NCI-H774 (cell line): Measurements from ENCODE around the gene SH2D4B.

ENCODE experiments used
- DNase-seq: peaks from one replicate; lab custom pipeline; 2025; lab: John Stamatoyannopoulos, UW

SH2D4B gene

DNA sequence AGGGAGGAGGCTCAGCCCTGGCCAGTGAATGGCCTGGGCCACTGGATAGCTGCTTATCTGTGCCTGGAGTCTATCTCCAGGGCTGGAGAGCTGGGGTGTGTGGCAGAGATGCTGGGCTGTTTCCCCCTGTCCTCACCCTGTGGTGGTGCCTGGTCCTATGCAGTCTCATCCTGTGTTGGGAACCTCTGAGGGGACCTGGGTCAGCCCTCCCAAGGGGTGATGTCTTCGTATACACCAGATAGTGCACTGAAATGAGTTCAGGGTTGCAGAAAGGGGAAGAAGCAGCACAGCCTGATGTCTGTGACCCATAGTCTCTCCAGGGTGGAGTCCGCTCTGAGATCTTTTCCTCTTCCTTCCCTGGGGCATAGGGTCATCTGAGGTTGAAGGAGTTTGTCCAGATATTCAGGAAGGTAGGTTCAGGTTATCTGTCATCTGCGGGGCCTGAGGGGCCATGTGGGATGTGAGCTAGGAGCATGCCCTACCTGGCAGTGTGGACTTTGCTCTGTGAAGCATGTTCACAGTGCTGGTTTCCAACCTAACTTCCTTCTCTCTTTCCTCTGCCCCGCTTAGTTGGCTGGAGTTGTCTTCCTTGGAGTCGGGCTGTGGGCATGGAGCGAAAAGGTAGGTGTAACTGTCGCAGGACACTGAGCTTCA is 33.4 kb upstream of the SH2D4B start:
- DNase-seq, result no peak

DNA sequence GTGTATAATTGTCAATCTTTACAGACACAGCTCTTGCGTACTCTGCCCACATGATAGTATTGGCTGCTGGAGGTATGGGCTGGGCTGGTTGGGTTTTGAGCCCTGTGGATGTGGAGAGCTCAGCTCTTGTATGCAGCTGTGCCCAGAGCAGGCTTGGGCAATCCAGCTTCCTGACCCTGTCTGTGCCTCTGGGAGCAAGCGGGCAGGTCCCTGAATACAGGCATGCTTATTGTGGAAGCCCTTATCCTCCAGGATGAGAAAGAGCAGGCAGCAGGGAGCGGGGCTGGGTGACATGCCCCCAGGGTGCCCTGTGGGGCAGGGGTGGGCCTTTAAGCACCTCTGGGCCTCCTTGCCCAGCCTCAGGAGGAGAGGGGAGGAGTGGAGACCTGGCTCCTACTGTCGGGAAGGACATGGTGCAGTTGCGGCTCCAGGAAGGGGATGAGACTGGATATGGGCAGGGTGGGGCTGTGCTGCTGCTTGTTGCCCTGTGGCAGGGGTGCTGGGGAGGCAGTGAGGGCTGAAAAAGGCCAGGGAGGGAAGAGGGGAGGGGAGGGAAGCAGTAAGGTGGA is 32.7 kb upstream of the SH2D4B start:
- no peak for DNase-seq

DNA sequence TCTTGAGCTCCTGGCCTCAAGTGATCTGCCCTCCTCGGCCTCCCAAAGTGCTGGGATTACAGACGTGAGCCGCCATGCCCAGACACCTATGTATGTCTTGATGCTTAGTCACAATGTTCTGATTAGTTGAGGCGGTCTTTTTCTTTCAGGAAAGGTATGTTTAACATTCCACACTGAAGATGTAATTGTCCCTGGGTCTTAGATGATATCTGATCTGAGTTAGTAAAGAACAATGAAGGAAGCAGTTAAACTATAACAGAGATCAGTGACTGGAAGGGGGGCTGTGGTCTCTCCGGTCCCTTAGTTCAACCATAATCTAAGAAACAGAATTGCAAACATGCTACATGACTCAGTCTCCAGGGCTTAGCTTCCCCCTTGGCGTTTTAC is 31.5 kb upstream of the SH2D4B start:
- DNase-seq, result no peak

DNA sequence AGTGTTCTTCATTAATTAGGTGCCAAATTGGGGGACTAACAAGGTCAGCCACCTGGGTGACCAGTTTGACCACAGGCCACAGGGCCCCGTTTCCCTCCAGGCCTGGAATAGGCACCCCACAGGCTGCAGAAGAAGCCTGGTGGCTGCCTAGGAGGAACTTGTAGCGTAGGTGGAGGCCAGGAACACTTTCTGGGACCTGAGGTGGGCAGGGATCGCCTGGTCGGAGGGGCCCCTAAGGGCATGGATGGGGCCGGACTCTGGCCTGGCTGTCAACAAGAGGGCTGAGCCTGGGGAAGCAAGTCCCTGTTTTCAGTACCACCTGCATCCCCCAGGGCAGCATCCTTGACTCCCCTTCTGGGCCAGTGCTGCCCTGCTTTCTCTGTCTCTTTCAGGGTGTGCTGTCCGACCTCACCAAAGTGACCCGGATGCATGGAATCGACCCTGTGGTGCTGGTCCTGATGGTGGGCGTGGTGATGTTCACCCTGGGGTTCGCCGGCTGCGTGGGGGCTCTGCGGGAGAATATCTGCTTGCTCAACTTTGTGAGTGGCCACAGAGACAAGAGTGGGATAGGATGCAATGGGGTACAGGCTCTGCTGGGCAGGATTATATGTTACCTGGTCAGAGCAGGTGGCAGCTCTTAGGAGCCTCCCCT is 30.7 kb upstream of the SH2D4B start:
- DNase-seq, result no peak

DNA sequence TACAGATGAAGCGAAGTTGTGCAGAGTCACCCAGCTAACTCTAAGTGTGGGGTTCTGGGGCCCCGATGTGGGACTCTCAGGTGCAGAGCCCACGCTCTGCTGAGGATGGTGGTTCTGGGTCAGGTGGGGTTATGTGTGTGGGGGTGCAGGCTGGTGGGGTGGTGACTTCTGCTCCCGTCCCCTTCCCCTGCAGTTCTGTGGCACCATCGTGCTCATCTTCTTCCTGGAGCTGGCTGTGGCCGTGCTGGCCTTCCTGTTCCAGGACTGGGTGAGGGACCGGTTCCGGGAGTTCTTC is 28.6 kb upstream of the SH2D4B start:
- no peak for DNase-seq

DNA sequence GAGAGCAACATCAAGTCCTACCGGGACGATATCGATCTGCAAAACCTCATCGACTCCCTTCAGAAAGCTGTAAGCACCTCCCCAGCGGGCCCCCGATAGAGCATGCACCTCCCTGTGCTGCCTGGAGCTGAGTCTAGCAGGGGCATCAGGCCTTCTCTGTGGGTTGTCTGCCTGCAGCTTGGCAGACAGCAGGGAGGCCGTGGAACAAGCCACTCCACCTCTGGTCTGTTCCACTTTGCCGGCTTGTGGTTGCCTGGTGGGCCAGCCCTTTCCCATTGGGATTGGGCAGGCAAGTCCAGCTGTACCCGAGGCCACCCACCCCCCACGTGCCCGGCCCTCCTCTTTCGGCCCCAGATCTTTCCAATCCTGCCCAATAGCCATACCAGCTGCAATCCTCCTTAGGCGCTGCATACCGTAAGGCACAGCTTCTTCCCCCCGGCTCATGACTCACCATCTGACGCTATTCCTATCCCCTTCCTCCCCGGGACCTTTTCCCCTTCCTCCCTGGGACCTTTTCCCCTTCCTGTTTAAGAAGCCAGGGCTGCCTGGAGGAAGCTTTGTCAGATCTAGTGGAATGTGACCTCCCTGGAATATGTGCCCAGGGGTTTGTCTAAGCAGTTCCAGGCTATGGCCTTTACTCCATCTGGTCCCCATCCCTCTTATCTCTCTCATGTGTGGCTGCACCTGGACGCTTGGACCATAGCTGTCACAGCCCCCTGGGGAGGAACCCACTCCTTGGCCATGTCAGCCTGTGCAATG is 28.1 kb upstream of the SH2D4B start:
- DNase-seq, result no peak

DNA sequence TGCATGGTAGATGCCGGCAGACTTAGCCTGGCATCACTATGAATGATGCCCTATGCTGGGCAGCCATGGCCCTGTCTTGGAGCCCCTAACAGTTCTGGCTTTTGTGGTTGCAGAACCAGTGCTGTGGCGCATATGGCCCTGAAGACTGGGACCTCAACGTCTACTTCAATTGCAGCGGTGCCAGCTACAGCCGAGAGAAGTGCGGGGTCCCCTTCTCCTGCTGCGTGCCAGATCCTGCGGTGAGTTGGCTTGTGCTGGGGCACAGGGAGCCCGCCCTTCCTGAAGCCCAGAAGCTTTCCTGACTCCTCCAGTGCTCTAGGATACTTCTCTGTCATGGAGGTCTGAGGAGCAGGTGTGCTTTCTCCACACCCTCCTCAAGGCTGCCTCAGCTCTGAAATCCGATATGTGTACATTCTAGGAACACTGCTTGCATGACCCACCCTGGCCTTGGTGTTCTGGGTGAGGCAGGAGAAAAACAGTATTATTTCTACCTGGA is 25.6 kb upstream of the SH2D4B start:
- DNase-seq, result no peak

DNA sequence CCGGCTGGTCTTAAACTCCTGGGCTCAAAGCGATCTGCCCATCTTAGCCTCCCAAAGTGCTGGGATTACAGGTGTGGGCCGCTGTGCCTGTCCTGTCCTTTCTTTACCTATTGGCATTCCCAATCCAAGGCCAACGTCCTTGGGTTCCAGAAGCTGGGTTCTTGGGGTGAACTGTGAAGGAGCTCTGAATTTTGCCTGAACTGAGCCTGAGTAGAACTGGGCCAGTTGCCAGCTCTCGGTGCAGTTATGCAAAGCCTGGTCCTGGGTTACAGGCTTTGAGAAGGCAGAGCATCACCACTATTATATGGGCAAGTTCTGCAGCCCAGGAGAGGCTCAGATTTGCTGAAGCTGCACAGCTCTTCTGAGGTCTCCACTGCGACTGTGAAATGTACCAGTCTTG is 24.6 kb upstream of the SH2D4B start:
- DNase-seq, result no peak

DNA sequence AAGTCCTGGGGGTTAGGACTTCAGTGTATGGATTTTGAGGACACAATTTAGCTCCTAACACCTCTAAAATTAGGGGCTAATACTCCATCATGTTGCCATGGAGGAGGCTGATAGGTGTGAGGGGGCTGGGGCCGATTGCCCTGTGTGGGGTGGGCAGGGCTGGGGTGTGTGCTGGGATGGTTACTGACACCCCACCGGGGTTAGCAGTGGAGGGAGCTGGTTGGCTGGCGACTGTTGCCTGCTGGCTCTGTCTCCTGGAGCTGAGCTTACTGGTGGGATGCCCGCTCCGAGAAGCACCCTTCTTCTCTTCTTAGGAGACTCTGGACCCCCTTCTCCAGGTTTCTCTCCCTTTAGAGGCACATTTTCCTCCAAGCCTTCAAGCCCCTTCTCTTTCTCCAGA is 22.2 kb upstream of the SH2D4B start:
- DNase-seq, result no peak

DNA sequence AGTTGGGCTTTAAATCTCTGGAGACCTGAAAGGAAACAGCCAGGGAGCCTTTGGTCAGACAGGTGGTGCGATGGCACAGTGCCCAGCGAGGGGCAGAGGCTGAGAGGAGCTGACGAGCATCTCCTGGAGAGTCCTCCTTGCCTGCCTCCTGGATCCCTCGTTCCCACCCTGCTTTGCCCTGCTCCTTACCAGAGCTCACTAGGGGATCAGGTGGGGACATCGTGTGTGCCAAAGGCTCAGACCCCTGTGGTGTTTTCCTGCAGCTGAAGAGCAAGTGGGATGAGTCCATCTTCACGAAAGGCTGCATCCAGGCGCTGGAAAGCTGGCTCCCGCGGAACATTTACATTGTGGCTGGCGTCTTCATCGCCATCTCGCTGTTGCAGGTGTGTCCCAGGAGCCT is 21.8 kb upstream of the SH2D4B start:
- DNase-seq, result no peak

DNA sequence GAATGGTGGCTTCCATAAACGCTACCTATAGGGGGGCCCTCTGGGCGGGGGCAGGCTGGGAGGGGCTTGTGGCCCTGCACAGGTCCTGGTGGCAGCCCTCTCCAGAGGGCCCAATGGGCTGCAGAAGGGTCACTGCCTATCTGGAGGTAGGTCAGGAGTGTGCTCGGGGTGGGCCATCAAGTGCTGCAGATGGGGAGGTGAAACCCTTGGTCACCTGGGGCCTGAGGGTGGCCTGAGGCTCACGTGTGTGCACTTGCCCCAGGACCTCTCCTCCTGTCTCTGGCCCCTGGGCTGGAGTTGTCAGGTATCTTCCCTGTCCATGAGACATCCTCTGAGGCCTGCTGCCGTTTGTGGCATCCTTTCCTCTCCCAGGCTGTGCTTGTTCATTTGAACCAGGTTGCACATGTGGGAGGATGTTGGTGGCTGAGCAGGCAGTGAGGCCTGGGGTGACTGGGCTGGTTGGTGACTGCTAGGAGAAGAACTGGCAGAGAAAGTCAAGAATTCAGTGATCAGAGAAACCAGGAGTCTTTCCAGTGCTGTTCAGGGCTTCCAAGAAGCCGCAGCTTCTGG is 21.1 kb upstream of the SH2D4B start:
- no peak for DNase-seq

DNA sequence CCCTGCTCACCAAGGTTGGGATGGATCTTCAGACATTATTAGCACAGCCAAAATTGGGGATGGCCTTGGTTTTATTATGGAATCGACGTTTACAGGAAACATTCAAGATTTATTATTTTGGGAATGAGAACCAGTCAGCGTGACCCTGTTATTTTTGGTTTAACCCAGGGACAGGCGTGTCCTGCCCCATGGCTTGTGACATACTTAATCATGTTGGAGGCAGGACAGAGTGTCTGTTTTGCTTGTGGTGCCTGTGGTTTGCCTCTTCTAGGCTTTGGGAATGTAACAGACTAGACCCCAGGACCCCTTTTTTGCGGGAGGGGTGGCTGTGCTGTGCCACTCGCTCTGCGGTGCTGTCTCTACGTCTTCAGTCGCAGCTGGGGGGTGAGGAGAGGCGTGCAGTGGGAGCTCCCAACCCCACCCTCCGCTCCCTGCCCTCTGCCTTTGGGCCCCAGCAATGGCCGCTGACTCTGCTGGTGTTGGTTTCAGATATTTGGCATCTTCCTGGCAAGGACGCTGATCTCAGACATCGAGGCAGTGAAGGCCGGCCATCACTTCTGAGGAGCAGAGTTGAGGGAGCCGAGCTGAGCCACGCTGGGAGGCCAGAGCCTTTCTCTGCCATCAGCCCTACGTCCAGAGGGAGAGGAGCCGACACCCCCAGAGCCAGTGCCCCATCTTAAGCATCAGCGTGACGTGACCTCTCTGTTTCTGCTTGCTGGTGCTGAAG is 20.1 kb upstream of the SH2D4B start:
- DNase-seq, result no peak

DNA sequence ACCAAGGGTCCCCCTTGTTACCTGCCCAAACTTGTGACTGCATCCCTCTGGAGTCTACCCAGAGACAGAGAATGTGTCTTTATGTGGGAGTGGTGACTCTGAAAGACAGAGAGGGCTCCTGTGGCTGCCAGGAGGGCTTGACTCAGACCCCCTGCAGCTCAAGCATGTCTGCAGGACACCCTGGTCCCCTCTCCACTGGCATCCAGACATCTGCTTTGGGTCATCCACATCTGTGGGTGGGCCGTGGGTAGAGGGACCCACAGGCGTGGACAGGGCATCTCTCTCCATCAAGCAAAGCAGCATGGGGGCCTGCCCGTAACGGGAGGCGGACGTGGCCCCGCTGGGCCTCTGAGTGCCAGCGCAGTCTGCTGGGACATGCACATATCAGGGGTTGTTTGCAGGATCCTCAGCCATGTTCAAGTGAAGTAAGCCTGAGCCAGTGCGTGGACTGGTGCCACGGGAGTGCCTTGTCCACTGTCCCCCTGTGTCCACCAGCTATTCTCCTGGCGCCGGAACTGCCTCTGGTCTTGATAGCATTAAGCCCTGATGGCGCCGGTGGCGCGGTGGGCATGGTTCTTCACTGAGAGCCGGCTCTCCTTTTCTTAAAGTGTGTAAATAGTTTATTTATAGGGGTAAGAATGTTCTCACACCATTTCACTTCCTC is 19.4 kb upstream of the SH2D4B start:
- no peak for DNase-seq

DNA sequence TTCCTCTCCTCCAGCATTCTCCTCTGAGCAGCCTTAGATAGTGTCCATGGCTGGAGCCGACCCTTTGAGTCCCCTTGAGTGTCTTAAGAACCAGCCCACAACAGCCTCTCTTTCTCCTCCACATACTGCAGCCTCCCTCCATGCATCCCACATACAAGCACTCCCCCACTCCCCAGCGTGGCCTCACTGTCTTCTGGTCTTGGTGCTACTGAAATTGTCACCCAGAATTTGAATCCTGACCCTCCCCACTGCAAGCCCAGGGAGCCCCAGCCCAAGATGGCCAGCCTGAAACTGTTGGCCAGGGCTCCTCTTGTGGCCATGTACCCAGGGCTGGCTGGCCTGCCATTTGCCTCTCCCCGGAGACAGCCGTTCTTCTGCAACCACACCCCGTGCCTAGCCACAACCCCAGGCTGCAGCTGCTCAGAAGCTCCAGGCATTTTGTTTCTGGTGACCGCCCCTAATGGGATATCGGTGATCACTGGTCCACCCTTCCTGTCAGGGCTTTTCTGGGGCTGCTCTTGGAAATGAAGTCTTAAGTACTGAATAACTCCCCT is 18.8 kb upstream of the SH2D4B start:
- no peak for DNase-seq

DNA sequence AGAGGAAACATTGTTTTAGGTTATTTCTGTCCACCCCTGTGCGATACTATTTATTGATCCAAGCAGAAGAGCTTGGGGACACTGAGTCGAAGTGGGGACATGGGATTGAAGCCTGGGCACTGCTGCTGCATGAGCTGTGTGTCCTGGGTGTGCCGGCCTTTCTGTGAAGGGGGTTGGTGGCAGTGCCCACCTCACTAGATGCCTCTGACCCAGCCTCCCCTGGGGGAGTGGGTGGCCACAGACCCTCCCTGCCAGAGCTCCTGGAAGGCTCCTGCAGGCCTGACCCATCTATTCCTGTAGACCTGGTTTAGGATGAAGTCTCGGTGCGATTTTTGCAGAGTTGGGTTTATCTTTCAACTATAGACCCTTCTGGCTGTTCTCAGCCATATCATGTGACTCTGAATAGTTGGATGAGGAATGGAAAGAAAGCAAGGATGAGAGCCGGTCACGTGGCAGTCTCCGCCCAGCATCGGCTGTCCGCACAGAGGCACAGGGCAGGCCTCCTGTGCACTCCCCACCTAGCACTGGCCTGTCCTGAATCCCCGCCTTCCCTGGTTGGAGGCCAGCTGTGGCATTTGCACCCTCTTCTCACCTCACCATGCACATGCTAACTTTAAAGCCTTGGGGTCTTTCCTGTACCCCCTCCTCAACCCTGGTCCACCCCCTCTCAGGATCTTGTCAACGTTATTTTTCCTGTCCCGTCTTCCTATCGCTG is 17.6 kb upstream of the SH2D4B start:
- DNase-seq, result no peak

DNA sequence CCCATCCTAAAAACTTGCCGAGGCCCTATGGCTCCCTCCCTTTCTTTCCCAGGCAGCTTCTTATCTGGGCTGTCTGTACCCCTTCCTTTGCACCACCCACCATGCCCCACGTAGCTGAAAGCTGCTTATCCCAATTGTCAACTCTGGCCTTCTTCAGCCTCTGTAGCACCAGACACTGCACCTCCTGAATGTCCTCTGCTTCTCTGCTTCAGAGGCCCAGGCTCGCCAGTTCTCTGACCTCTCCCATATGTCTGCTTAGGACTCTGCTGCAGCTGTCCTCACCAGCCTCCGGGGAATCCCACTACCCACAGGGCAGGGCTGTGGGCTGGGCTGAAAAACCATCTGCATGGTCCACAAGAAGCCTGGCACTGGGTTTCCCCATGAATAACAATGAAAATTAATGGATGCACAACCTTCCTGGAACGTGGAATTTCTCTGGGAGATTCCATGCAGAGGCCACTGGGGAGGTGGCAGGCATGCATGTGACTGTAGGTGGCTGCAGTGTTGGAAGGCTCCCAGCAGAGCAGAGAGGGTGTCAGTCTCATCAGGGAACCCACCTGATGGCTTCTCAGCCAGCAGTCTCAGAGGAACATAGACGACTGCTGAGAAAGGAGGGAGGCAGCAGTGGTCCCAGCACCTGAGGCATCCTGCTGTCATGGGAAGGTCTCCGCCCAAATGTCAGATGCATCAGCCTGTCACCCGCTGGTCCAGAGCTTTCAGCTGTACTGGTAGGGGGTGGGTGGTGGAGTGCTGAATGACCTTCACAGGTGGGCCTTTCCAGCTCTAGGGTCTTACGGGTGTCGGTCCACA is 16.8 kb upstream of the SH2D4B start:
- no peak for DNase-seq

DNA sequence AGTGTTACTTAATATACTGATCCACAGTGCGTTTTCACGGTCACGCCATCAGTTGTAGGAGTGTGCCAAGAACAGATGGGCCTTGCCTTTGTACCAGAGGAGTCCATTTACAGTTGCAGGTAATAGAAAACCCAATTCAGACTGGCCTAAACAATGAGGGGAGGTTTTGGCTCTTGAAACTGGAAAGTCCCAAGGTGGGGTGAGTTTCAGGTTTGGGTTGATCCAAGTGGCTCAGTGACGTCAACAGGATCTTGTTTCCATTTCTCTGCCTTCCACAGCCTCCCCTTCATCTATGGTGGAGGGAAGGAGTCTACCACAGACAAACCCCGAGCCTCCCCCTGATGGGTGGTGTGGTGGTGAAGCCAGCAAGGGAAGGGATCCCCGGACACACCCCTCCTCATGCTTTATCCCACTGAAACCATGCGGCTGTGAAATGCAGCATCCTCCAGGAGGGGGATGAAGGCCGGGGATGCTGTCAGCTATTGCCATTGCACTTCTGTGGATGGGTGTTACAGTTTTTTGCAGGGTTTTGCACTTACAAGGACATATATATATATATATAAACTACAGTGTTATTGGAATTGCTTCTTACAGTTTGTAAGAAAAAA is 14.8 kb upstream of the SH2D4B start:
- DNase-seq, result no peak

DNA sequence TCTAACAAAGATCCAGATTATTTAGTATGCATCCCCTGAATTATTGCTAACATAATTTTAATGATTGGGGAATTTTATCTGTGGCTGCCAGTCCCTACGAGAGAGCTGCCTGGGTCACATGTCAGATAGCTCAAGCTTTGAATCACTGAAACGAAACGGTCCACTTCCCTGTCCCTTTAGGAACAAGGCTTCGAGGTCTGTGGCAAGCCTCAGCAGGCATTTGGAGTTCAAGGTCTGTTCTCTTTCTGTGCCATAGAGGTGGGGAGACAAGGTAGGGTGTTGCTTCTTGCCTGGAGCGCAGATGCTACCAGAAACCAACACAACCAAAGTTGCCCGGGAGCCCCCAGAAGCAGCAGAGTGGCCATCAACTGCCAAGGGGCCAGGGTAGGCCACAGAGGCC is 13.9 kb upstream of the SH2D4B start:
- no peak for DNase-seq

DNA sequence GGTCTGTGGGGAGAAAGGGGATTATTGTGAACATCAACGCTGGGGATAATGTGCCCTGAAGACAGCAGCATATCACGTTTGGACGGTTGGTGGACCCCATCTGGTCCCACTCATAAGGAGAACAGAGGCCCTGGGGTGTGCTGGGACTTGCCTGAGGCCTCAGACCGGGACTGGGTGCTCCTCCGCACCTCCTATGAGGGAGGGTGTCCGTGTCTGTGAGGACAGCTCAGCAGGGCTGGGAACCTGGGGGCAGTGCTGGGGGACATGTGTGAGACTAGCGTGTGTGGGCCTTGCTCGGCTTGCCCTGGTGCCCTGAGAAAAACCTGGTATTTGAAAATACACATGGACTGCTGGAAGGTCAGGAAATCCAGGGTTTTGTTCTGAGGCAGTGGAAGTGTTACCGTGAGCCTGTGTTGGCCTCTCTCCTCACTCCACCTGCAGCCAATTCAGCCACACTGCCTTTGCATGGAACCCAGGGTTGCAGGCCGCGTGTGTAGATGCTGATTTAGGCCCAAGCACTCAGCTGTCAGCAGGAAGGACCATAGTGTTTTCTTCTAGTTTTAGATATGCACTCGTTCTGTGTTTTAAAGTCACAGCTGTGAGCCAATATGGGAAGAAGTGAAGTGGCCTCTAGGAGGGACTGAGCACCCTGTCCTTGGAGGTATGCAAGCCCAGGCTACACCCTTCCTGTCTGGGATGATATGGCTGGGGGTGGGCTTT is 13.4 kb upstream of the SH2D4B start:
- DNase-seq, result no peak
